ENCODE data around the gene RAB17.
A peak's percentile ranks its signal among the peaks of the same experiment; 100 is the strongest.

RAB17 gene

GRCh38 chr2:237581326-237581725 lies 9.2 kb downstream of the RAB17 start:
- DNase-seq (ENCODE audit: insufficient read length, low spot score) (no peak), FAIRE-seq (no peak)

- DNase-seq (ENCODE audit: insufficient read length, low spot score) (no peak), FAIRE-seq (no peak)
Observed at GRCh38 chr2:237577956-237578870, 12.3 kb downstream of the RAB17 start.

GRCh38 chr2:237577458-237577857 lies 13.1 kb downstream of the RAB17 start:
- FAIRE-seq (no peak), DNase-seq (ENCODE audit: insufficient read length, low spot score) (no peak)

- FAIRE-seq (no peak), DNase-seq (ENCODE audit: insufficient read length, low spot score) (no peak)
Observed at GRCh38 chr2:237576974-237577373, 13.6 kb downstream of the RAB17 start.

- DNase-seq (ENCODE audit: insufficient read length, low spot score) (no peak), FAIRE-seq (no peak)
Observed at GRCh38 chr2:237575869-237576862, 14.4 kb downstream of the RAB17 start.

GRCh38 chr2:237574894-237575868 lies 15.4 kb downstream of the RAB17 start:
- FAIRE-seq (no peak), DNase-seq (ENCODE audit: insufficient read length, low spot score) (no peak)

- no peak for FAIRE-seq
Observed at GRCh38 chr2:237574467-237574866, 16.1 kb downstream of the RAB17 start.

GRCh38 chr2:237573721-237574415 lies 16.7 kb downstream of the RAB17 start:
- DNase-seq (ENCODE audit: insufficient read length, low spot score) = no peak

More at GRCh38 chr2:237574467-237574866, 16.1 kb downstream of the RAB17 start:
- DNase-seq (ENCODE audit: insufficient read length, low spot score) = no peak

GRCh38 chr2:237572742-237573101 lies 17.8 kb downstream of the RAB17 start:
- FAIRE-seq = no peak

More at GRCh38 chr2:237573721-237574415, 16.7 kb downstream of the RAB17 start:
- no peak for FAIRE-seq

GRCh38 chr2:237572021-237572741 lies 18.4 kb downstream of the RAB17 start:
- DNase-seq (ENCODE audit: insufficient read length, low spot score) (peak; percentile 99), FAIRE-seq (peak; percentile 92)

More at GRCh38 chr2:237572742-237573101, 17.8 kb downstream of the RAB17 start:
- no peak for DNase-seq (ENCODE audit: insufficient read length, low spot score)

- FAIRE-seq = no peak
- DNase-seq (ENCODE audit: insufficient read length, low spot score) = no peak
Observed at GRCh38 chr2:237571551-237571950, 19.0 kb downstream of the RAB17 start.

GRCh38 chr2:237570776-237571335 lies 19.7 kb downstream of the RAB17 start:
- no peak for DNase-seq (ENCODE audit: insufficient read length, low spot score)
- FAIRE-seq = no peak

GRCh38 chr2:237569896-237570295 lies 20.6 kb downstream of the RAB17 start:
- no peak for FAIRE-seq
- no peak for DNase-seq (ENCODE audit: insufficient read length, low spot score)

GRCh38 chr2:237569041-237569440 lies 21.5 kb downstream of the RAB17 start:
- DNase-seq (ENCODE audit: insufficient read length, low spot score) (no peak), FAIRE-seq (no peak)

- DNase-seq (ENCODE audit: insufficient read length, low spot score) (no peak), FAIRE-seq (no peak)
Observed at GRCh38 chr2:237568121-237568660, 22.3 kb downstream of the RAB17 start.

GRCh38 chr2:237567276-237568029 lies 23.1 kb downstream of the RAB17 start:
- no peak for DNase-seq (ENCODE audit: insufficient read length, low spot score)

More at GRCh38 chr2:237567276-237568029, 23.1 kb downstream of the RAB17 start:
- FAIRE-seq = no peak
